AG04449 (cell line): ENCODE results near the gene MACIR.

Source experiments
- CTCF ChIA-PET: fragments of 350-600 bp; formaldehyde crosslinking; extraction: SDS; loops from one replicate; lab custom pipeline; 2021; ENCODE audit warnings: antibody characterized with exemption; lab: Yijun Ruan, JAX
- POLR2A ChIA-PET: fragments of 400-600, 350-600 bp; formaldehyde crosslinking; extraction: SDS; loops from one replicate; lab custom pipeline; 2020; ENCODE audit warnings: antibody characterized with exemption, inconsistent platforms; lab: Yijun Ruan, JAX
- DNase-seq: peaks from one replicate; pipeline ENCODE4 v3.0.0-alpha.2; 2010; ENCODE audit warnings: low read depth, low spot score
- H3K4me3 ChIP-seq: 2 replicates; pipeline ENCODE4 v1.5.1; 2011; ENCODE audit warnings: low read depth, mild to moderate bottlenecking, control low read depth, low read length
- CTCF ChIP-seq: IDR thresholded peaks from one replicate; pipeline ENCODE4 v1.5.1; 2011; ENCODE audit warnings: mild to moderate bottlenecking, moderate library complexity, low read length, control low read depth, inconsistent platforms; ENCODE audit not compliant: insufficient read depth; ENCODE audit errors: missing control alignments

The MACIR gene

GRCh38 chr5:103254921-103255320, 3.6 kb upstream of the MACIR start:
- CTCF ChIA-PET, result interaction anchor here (0.7 to 10.6 kb wide), 5 partner anchors 8 to 221 kb away, joined by 4 to 128 read pairs (median 5); no protein-coding TSS in a partner anchor
- DNase-seq, result no peak
- no peak overlapping the region for H3K4me3 ChIP-seq
- POLR2A ChIA-PET, result no interaction called here
- TF ChIP-seq CTCF, result no peak

- TF ChIP-seq CTCF, result no peak
- H3K4me3 ChIP-seq, result no peak overlapping the region
- POLR2A ChIA-PET, result no interaction called here
- CTCF ChIA-PET, result interaction anchor here (1.5 to 10.6 kb wide), 3 partner anchors 9 to 220 kb away, joined by 5 to 128 read pairs (median 29); no protein-coding TSS in a partner anchor
- no peak for DNase-seq
These were observed 2.9 kb upstream of the MACIR start for GRCh38 chr5:103255691-103256090.

GRCh38 chr5:103256178-103256577, 2.4 kb upstream of the MACIR start:
- ChIA-PET POLR2A (no interaction called here), CTCF (interaction anchor here (0.8 to 10.6 kb wide), 6 partner anchors 10 to 219 kb away, joined by 3 to 128 read pairs (median 6); no protein-coding TSS in a partner anchor)
- no peak for TF ChIP-seq CTCF
- DNase-seq, result no peak
- H3K4me3 ChIP-seq, result no peak overlapping the region

GRCh38 chr5:103258957-103259704, 568 bp downstream of the MACIR start:
- POLR2A ChIA-PET, result interaction anchor here (0.6 to 2.1 kb wide), 12 partner anchors 15 to 216 kb away, joined by 3 to 15 read pairs (median 4); no protein-coding TSS in a partner anchor
- no peak for DNase-seq

GRCh38 chr5:103259705-103260355, 1.3 kb downstream of the MACIR start:
- peak overlapping the region; percentile 92 for H3K4me3 ChIP-seq
- no peak for DNase-seq
- ChIA-PET CTCF (interaction anchor here (1.1 to 10.6 kb wide), 6 partner anchors 8 to 216 kb away, joined by 3 to 128 read pairs (median 8); no protein-coding TSS in a partner anchor), POLR2A (interaction anchor here (0.6 to 2.1 kb wide), 4 partner anchors 165 to 215 kb away, joined by 4 to 15 read pairs (median 4); no protein-coding TSS in a partner anchor)
- no peak for TF ChIP-seq CTCF

More at GRCh38 chr5:103258957-103259704, 568 bp downstream of the MACIR start:
- peak overlapping the region; percentile 92 for H3K4me3 ChIP-seq
- no peak for TF ChIP-seq CTCF
- CTCF ChIA-PET, result interaction anchor here (1.0 to 10.6 kb wide), 9 partner anchors 9 to 260 kb away, joined by 3 to 128 read pairs (median 4); no protein-coding TSS in a partner anchor

GRCh38 chr5:103260951-103261350, 2.4 kb downstream of the MACIR start:
- H3K4me3 ChIP-seq, result peak overlapping the region; percentile 46
- ChIA-PET CTCF (interaction anchor here (10.6 kb wide), 1 partner anchor 215 kb away, joined by 128 read pairs; no protein-coding TSS in a partner anchor), POLR2A (interaction anchor here (1.1 kb wide), 1 partner anchor 205 kb away, joined by 3 read pairs; no protein-coding TSS in a partner anchor)
- no peak for TF ChIP-seq CTCF
- DNase-seq, result no peak
